Measurements from ENCODE around the gene PERM1.
"Not testable (repeated sequence)": the region's sequence is repeated elsewhere in the genome, so short reads cannot be mapped to it uniquely, and the experiment has no call there.

PERM1 gene

GRCh38 chr1:998995-999724 is 17.3 kb upstream of the PERM1 start:
- no peak for DNase-seq (ENCODE audit: low read depth)

DNA sequence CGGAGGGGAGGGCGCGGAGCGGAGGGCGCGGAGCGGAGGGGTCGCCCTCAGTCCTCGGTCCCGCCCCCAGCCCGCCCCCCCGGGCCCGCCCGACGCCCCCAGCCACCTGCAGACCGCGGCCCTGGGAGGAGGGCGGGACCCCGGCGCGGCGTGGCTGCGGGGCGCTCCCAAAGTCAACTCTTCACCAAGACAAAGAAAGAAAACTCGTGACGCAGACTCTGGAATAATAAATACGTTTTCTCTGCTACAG is 16.8 kb upstream of the PERM1 start:
- DNase-seq (ENCODE audit: low read depth): no peak

DNA sequence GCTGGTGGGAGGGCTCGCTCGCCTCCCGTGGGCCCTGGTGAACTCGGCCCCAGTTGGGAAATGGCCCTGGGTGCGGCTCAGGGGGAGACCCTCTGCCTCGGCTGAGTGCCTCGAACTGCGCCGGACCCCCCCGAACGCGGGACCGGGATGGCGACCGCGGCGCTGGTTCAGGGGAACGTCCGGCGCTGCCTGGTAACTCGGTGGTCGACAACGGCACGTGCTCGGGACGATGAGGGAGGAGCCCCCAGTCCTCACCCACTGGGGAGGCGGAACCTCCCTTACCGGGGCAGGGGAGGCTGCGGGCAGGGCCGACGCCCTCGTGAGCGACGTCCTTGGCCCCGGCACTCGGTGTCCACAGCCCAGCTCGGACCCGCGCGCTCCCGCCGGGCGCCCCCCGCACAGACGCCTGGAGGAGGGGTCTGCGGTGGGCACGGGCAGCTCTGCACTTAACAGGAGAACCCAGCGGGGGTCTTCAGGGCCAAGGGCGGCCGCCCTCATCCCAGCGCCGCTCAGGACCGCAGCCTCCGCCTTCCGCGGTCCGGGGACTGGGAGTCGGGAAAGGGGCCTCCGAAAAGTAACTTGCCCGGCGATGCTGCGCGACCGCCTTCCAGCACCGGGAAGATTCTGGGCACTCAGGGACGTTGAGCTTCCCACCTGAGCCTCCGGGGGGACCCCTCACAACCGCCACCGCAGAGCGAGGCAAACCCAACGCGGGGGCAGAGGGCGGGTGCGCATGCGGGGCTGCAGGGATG is 16.3 kb upstream of the PERM1 start:
- no peak for DNase-seq (ENCODE audit: low read depth)

GRCh38 chr1:997713-997992 is 15.8 kb upstream of the PERM1 start:
- no peak for DNase-seq (ENCODE audit: low read depth)

DNA sequence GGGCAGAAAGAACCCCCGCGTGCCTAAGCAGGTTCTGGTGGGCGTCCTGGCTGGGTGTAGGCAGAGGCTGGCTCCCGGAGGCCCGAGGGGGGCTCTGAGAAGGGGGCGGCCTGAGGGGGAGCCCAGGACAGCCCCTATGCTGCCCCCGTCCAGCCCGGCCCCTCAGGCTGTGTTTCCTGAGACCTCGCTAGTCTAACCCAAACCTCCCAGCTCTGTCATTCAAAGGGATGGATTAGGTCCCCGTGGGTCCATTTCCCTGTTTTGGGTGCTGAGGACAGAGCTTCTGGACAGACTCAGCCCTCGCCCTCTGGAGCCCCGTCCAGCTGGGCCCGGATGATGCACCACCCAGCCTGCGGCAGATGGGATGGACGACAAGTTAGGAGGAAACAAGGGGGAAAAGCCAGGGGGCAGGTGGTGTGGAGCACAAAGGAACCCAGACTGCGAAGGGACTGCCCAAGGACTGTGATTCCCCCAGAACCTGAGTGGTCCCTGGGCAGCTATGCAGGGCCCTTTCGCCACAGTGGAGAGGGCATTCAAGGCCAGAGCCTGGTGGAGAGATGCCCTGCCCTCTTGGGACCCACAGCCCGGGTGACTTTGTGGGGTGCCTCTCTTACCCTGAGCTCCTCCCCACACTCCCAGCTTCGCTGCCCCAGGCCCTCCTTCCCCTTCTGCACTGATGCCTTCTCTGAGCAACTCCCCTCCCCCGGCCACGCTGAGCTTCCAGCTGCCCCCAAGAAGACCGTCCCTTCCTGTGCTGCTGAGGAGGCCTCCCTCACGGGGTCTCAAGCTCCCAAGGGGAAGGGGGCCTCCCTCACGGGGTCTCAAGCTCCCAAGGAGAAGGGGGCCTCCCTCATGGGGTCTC is 15.2 kb upstream of the PERM1 start:
- DNase-seq (ENCODE audit: low read depth): no peak

DNA sequence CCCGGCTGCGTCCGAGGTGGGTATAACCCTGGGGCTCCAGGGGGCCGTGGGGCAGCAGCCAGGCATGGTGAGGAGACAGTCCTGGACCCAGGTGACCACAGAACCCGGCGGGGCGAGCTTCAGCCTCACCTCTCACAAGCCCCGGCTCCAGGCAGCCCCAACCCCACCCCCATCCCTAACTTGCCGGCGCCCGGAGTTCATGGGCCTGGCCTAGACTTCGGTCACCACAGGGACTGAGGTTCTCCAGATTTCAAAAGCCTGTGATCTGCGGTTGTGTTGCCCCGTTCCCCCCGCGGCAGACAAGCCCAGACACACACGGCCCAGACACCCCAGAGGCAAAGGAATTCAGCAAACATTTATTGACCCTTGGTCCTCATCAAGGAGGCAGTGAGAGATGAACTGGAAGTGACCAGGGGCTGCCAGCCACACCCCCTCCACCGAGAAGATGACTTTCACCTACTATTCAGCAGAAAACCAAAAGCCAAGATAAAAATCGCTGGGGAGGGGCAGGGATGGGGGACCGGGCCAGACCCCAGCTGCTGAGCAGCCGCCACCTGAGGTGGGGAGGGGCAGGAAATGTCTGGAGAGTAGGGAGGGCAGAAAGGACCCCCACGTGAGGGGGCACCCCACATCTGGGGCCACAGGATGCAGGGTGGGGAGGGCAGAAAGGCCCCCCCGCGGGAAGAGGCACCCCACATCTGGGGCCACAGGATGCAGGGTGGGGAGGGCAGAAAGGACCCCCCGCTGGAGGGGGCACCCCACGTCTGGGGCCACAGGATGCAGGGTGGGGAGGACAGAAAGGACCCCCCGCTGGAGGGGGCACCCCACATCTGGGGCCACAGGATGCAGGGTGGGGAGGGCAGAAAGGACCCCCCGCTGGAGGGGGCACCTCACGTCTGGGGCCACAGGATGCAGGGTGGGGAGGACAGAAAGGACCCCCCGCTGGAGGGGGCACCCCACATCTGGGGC is 14.1 kb upstream of the PERM1 start:
- no peak for DNase-seq (ENCODE audit: low read depth)

- DNase-seq (ENCODE audit: low read depth): not testable (repeated sequence)
These were observed 12.7 kb upstream of the PERM1 start for GRCh38 chr1:994546-994945.

DNA sequence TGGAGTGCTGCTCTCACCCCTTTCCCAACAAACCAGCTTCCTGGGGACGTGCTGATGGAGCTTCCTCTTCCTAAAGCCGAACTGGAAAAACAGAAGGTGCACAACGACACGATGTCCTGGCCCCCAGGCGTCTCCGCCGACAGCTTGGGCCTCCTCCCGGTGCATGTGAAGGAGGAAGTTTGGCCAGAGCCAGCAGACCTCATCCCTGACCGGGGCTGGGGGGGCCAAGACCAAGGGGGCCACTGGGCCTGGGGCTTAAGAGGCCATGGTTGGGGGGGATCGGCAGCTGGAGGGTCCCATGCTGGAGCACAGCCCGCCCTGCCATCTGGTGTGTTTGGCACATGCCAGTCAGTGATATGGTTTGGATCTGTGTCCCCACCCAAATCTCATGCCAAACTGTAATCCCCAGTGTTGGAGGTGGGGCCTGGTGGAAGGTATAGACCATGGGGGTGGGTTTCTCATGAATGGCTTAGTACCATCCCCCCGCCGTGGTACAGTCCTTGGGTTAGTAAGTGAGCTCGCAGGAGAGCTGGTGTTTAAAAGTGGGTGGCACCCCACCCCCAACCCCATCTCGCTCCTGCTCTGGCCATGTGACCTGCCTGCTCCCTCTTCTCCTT is 11.6 kb upstream of the PERM1 start:
- DNase-seq (ENCODE audit: low read depth): no peak

- no peak for DNase-seq (ENCODE audit: low read depth)
These were observed 10.5 kb upstream of the PERM1 start for GRCh38 chr1:992362-992761.

DNA sequence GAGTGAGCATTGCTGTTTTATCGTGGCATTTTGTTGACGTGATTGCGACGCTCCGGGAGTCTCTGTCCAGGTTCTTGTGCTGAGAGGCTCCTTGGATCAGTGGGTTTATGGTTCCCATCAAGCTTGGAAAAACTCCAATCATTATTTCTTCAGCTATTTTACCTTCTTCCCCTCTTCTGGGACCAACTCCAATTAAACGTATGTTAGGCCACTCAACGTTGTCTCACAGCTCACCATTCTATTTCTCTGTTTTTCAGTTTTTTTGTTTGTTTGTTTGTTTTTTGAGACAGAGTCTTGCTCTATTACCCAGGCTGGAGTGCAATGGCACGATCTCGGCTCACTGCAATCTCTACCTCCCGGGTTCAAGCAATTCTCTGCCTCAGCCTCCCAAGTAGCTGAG is 10.0 kb upstream of the PERM1 start:
- no peak for DNase-seq (ENCODE audit: low read depth)

- DNase-seq (ENCODE audit: low read depth): not testable (repeated sequence)
These were observed 9.4 kb upstream of the PERM1 start for GRCh38 chr1:991275-991674.

GRCh38 chr1:988061-988460 is 6.2 kb upstream of the PERM1 start:
- not testable (repeated sequence) for DNase-seq (ENCODE audit: low read depth)

DNA sequence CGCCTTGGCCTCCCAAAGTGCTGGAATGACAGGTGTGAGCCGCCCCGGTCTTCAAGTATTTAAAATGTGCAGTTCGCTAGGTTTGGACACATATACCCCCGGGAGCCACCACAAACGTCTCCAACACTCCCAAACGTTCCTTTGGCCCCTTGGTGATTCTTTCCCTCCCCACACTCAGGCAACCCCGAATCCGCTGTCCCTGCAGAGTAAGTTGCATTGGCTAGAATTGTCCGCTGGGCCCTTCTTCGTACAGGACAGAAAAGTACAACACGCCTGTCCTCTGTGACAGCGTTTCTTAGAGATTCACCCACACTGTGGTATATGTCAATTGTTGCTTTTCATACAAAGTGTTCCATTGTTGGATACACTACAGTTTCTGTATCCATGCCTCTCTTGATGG is 3.2 kb upstream of the PERM1 start:
- DNase-seq (ENCODE audit: low read depth): no peak

GRCh38 chr1:984476-984814 is 2.6 kb upstream of the PERM1 start:
- DNase-seq (ENCODE audit: low read depth): no peak

DNA sequence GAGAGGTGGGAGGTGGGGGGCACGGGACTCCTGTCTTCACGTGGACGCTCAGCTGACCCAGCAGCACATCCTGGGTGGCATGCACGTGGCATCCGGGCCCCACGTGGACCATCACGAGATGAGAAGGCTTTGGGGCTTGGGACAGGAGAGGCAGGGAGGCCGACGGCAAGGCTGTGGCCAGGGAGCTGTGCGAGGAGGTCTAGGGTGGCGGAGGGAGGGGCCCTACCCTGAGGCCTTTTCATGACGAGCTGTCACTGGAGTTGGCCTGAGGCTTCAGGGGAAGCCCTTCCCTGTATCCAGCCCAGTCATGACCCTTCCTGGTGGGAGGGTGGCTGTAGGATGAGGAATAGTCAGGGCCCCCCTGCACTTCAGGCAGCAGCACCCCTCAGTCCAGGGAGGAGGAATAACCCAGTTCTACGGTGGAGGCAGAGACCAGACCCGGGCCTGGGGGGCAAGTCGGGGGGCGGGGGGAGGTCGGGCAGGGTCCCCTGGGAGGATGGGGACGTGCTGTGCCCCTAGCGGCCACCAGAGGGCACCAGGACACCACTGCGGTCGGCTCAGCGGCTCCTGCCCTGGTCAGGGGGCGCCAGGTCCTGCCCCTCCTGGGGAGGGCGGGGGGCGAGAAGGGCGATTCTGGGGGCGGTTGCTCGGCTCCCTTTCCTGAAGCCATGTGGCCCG is 2.0 kb upstream of the PERM1 start:
- DNase-seq (ENCODE audit: low read depth): peak; percentile 51

GRCh38 chr1:982765-983436 is 1.0 kb upstream of the PERM1 start:
- DNase-seq (ENCODE audit: low read depth): no peak

DNA sequence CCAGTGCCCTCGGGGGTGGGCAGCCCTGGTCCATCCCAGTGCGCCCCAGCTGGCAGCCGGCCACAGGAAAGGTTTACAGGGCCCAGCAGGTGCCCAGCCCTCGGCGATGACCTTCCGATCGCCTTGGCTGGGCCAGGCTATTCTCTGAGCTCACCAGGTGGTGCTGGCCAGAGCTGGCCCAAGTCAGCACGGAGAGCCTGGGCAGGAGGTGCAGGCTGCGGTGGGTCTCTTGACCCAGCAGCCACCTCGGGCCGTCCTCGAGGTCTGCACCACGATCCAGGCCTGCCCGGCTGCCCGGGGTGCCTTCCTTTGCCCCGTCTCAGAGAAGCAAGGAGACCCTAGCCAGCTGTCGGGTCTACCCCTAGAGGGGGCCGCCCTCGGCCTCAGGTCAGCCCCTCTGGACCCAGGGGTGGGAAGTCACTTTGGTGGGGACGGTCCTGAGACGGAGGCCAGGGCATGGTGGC is 370 bp downstream of the PERM1 start:
- DNase-seq (ENCODE audit: low read depth): no peak

DNA sequence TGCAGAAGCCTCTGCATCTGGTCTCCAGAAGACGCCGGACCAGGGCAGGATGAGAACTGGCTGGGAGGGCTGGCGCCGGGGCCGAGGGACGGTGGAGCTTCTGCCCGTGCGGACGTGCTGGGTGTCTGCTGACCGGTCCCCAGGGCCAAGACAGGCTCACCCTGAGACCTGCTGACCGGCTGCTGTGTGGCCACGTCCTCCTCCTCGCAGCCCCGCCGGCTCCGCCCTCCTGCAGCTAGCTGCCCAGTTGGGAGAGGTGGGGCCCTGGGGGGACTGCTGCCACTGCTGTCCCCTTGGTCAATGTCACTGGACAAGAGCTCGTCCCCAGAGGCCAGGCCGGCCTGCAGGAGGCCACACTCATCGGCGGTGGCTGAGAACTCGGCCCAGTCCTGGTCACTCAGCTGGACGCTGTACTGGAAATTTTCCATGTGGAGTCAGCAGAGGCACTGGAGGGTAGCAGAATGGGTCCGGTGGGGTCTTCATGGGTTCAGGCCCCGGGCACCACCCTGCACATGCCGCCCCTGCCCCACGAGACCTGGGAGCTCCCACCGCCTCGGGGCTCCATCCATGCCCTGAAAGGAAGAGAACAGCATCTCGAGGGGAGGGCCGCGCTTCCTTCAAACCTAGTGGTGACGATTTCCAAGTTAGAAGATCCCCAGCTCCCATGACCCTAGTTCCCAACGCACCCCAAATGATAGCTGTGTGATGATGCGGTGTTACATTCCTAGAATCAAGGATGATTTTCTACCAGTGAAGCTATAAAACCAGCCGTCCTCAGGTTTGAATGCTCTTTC is 1.1 kb downstream of the PERM1 start:
- DNase-seq (ENCODE audit: low read depth): no peak

- DNase-seq (ENCODE audit: low read depth): no peak
These were observed 1.7 kb downstream of the PERM1 start for GRCh38 chr1:980137-980571.

GRCh38 chr1:979744-980072 is 2.2 kb downstream of the PERM1 start:
- DNase-seq (ENCODE audit: low read depth): no peak

Measured in stimulated activated CD8-positive, alpha-beta memory T cell treated with anti-CD3 and anti-CD28 coated beads, Interleukin-4, amount 100 ng/mL, for 24 hours (primary cell).